Brain microvascular endothelial cell (primary cell): Measurements from ENCODE around the gene LTF.

Experiments used
- DNase-seq: peaks from one replicate; pipeline ENCODE4 v3.0.0-alpha.2; 2020
- H3K27ac ChIP-seq: fragments of 250-450 bp; sonication (Bioruptor Pico); 2 replicates; pipeline ENCODE4 v1.5.1; 2020; ENCODE audit warnings: mild to moderate bottlenecking, moderate library complexity
- H3K27me3 ChIP-seq: fragments of 250-450 bp; sonication (Bioruptor Pico); replicated peaks from 2 replicates; pipeline ENCODE4 v1.5.1; 2020; ENCODE audit warnings: mild to moderate bottlenecking
- H3K36me3 ChIP-seq: fragments of 250-450 bp; sonication (Bioruptor Pico); replicated peaks from 2 replicates; pipeline ENCODE4 v1.5.1; 2020; ENCODE audit warnings: mild to moderate bottlenecking
- H3K4me3 ChIP-seq: 2 replicates; pipeline ENCODE4 v1.5.1; 2011; ENCODE audit warnings: low read depth, mild to moderate bottlenecking, control low read depth, low read length, moderate library complexity
- CTCF ChIP-seq: IDR thresholded peaks from 2 replicates; pipeline ENCODE4 v1.5.1; 2011; ENCODE audit warnings: low read depth, mild to moderate bottlenecking, moderate library complexity, low read length, control low read depth, inconsistent platforms; ENCODE audit errors: missing control alignments
- in situ Hi-C: cut with HindIII; loops from 2 replicates; pipeline ENCODE4 v1.10.0; 2017; ENCODE audit warnings: low sequenced_read_pairs, low pct_ligation_motif_present

The LTF gene

GRCh38 chr3:46488735-46489361 lies 24.1 kb upstream of the LTF start:
- no peak overlapping the region for H3K27ac ChIP-seq
- peak; percentile 100 for TF ChIP-seq CTCF
- in situ Hi-C loops: loop anchor here (25.0 kb wide), 1 partner anchor 148 kb away; no protein-coding TSS in a partner anchor
- no peaks in the 10 kb centered on the region for H3K27me3 ChIP-seq
- peak; percentile 85 for DNase-seq
- no peak overlapping the region for H3K4me3 ChIP-seq
- no peaks in the 10 kb centered on the region for H3K36me3 ChIP-seq

GRCh38 chr3:46485779-46486175 lies 21.1 kb upstream of the LTF start:
- Histone ChIP-seq H3K36me3 (no peaks in the 10 kb centered on the region), H3K4me3 (no peak overlapping the region), H3K27ac (no peak overlapping the region), H3K27me3 (no peaks in the 10 kb centered on the region)
- in situ Hi-C loops: loop anchor here (25.0 kb wide), 1 partner anchor 152 kb away; no protein-coding TSS in a partner anchor
- no peak for TF ChIP-seq CTCF
- DNase-seq: no peak

- TF ChIP-seq CTCF: no peak
- no peaks in the 10 kb centered on the region for H3K27me3 ChIP-seq
- in situ Hi-C loops: loop anchor here (25.0 kb wide), 1 partner anchor 152 kb away; no protein-coding TSS in a partner anchor
Measured at GRCh38 chr3:46484911-46485778, 20.4 kb upstream of the LTF start.

GRCh38 chr3:46484388-46484787 lies 19.7 kb upstream of the LTF start:
- no peak for DNase-seq
- Histone ChIP-seq H3K4me3 (no peak overlapping the region), H3K36me3 (no peaks in the 10 kb centered on the region), H3K27me3 (no peaks in the 10 kb centered on the region), H3K27ac (no peak overlapping the region)
- in situ Hi-C loops: loop anchor here (25.0 kb wide), 1 partner anchor 153 kb away; no protein-coding TSS in a partner anchor
- TF ChIP-seq CTCF: no peak

More at GRCh38 chr3:46484911-46485778, 20.4 kb upstream of the LTF start:
- Histone ChIP-seq H3K36me3 (no peaks in the 10 kb centered on the region), H3K4me3 (no peak overlapping the region), H3K27ac (no peak overlapping the region)
- no peak for DNase-seq

GRCh38 chr3:46483825-46484224 lies 19.1 kb upstream of the LTF start:
- Histone ChIP-seq H3K27me3 (no peaks in the 10 kb centered on the region), H3K4me3 (no peak overlapping the region), H3K36me3 (no peaks in the 10 kb centered on the region), H3K27ac (no peak overlapping the region)
- DNase-seq: no peak
- in situ Hi-C loops: loop anchor here (25.0 kb wide), 1 partner anchor 153 kb away; no protein-coding TSS in a partner anchor
- no peak for TF ChIP-seq CTCF
